Skeletal muscle tissue (tissue), 4 donors: Measurements from ENCODE around the gene CHMP4A. TPM values are rescaled to one million over a fixed set of nuclear protein-coding genes. Genes with fewer than 3 reads are reported as not detected.

Experiments used
- H3K27ac ChIP-seq: one replicate; pipeline ENCODE4 v1.7.0; 2013; ENCODE audit warnings: mild to moderate bottlenecking, low read depth, low read length, inconsistent platforms
- H3K27me3 ChIP-seq, 3 donors: one replicate each; pipeline ENCODE4 v1.7.0; 2013; ENCODE audit warnings: low read length in 3 of 3; ENCODE audit not compliant: control insufficient read depth in 3 of 3, insufficient read depth in 3 of 3
- H3K36me3 ChIP-seq, 3 donors: one replicate each; pipeline ENCODE4 v1.7.0; 2013; ENCODE audit warnings: low read length in 3 of 3; ENCODE audit not compliant: control insufficient read depth in 3 of 3, insufficient read depth in 3 of 3
- H3K4me1 ChIP-seq, 3 donors: one replicate each; pipeline ENCODE4 v1.7.0; 2013; ENCODE audit warnings: low read length in 3 of 3, mild to moderate bottlenecking in 3 of 3; ENCODE audit not compliant: control insufficient read depth in 3 of 3, insufficient read depth in 3 of 3
- H3K4me3 ChIP-seq, 3 donors: one replicate each; pipeline ENCODE4 v1.7.0; 2013; ENCODE audit warnings: low read length in 3 of 3
- H3K9ac ChIP-seq, 3 donors: one replicate each; pipeline ENCODE4 v1.7.0; 2013; ENCODE audit warnings: low read length in 3 of 3, mild to moderate bottlenecking in 3 of 3, moderate library complexity in 2 of 3, low read depth in 1 of 3
- H3K9me3 ChIP-seq, 3 donors: one replicate each; pipeline ENCODE4 v1.7.0; 2013; ENCODE audit warnings: low read length in 3 of 3; ENCODE audit not compliant: control insufficient read depth in 3 of 3
- total RNA-seq: library from RNA; depleted of rRNA; stranded (reverse); fragments of >200 nt; gene quantifications from one replicate; pipeline ENCODE4 v1.2.3, GENCODE V29; 2014
- donor health status: Osteomylitis.

CHMP4A gene
- total RNA-seq, 1 donor from 2014 or later, result 29.2 TPM

DNA sequence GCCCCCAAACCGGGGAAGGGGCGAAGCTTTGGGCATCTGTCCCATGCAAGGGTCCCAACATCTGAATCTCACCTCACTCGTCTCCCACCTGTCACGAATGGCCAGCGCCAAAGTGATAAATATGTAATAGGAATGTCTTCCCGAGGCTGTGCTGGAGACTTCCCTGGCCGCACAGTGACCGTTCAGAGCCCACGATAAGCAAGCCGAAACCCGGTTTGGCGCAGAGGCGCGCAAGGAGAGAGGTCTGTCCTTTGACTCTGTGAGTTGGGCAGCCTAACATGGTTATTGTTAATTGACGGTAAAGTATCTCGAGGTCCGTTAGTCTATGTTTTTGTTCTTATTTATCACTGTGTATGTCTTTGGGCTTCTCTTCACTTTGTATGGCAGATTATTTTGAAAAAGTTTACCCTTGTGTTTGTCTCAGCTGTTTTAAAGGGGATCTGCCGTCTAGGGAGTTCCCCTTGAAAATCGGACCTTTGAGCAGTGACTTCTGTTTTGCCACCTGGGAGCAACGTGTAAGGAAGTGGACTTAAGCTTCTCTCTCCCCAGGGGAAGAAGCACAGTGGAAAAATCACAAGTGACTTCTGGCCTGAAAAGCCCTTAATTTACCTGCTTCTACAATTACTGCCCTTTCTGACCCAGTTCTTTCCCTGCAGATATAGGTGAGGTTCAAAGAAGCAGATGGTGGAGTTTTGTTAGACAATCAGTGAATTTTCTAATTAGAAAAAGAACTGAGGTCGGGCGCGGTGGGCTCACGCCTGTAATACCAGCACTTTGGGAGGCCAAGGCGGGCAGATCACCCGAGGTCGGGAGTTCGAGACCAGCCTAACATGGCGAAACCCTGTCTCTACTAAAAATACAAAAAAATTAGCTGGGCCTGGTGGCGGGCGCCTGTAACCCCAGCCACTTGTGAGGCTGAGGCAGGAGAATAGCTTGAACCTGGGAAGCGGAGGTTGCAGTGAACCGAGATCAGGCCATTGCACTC lies 16.9 kb downstream of the CHMP4A start:
- H3K9ac ChIP-seq, result peak overlapping the region; percentile 91 to 97 (median 96)
- H3K4me3 ChIP-seq, result peak overlapping the region; percentile 92 to 97 (median 95)

DNA sequence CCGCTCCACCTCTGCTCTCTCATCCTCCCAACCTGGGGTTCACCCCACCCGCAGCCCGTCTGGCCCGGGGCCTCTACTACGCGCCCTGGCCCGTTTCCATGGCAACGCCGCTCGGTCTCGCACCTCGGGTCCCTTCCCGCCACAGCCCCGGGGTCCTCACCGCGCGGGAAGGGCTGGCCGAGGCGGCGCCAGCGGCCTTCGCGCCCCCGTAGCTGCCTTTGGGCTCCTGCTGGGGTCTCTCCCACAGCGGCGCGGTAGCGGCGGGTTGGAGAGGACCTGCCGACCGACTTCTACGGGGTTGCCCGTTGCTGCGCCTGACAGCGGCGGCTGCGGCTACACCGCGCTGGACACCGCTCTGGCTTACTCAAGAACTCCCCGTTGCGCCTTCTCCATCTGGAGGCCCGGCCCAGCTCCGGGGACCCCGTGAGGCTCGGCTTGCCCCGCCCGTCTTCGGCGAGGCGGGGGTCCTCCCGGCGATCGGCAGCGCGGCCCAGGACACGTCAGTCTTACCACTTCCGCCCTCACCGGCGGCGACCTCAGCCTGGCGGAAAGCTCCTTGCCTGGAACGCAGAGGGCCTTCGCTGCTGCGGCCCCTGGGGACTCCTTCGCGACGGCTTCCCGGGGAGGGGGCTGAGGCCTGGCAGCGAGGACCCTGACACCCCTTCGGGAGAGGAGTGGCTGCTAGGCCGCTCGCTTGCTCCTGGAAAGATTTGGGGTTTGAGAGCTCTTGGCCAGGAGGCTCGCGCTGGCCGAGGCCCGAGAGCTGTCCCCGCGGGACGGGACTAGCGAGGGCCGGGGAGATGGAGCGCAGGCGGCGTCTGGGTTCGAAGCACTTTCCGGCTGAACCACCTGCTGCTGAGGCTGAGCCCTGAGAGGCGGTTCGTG lies 17.9 kb downstream of the CHMP4A start, which contains the start of gene TM9SF1:
TSS of gene TM9SF1 (minus strand) at position 256 of the 885 bp plus-strand sequence. CDS start 422 bp downstream, outside the sequence.
- Histone ChIP-seq H3K27ac (peak within 1 kb of the TSS; percentile 99), H3K9ac (peak within 1 kb of the TSS; percentile 91 to 97 (median 96)), H3K27me3 (no peaks in the 10 kb centered on the region), H3K4me3 (peak within 1 kb of the TSS; percentile 92 to 97 (median 95)), H3K9me3 (no peaks in the 10 kb centered on the region), H3K4me1 (peaks cover 19 to 31% (median 26%) of the 10 kb centered on the region in 3 donors), H3K36me3 (peaks cover 16 to 26% (median 21%) of the 10 kb centered on the region in 3 donors)

More for the DNA sequence above, 16.9 kb downstream of the CHMP4A start:
- H3K4me1 ChIP-seq, result peaks cover 19 to 31% (median 26%) of the 10 kb centered on the region in 3 donors
- no peaks in the 10 kb centered on the region for H3K27me3 ChIP-seq
- peaks cover 18 to 23% (median 18%) of the 10 kb centered on the region in 3 donors for H3K36me3 ChIP-seq
- H3K27ac ChIP-seq, result peak overlapping the region; percentile 99
- no peaks in the 10 kb centered on the region for H3K9me3 ChIP-seq

DNA sequence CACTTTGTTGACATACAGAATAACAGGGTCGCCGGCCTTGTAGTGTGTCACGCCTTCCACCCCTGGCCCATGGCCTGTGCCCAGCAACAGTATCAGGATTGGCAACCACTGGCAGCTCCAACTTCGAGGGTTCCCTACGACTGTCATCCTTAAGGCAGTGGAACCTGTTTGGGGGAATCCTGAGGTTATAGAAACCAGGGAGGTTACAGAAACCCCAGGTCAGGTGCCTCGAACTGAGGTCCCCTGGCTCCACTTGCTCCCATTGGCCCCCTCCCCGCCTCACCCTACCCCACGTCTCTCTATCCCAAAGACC lies 18.5 kb downstream of the CHMP4A start:
- peak overlapping the region; percentile 92 to 97 (median 95) for H3K4me3 ChIP-seq
- no peaks in the 10 kb centered on the region for H3K9me3 ChIP-seq
- peak overlapping the region; percentile 91 to 97 (median 96) for H3K9ac ChIP-seq
- H3K27me3 ChIP-seq, result no peaks in the 10 kb centered on the region
- peaks cover 19 to 31% (median 26%) of the 10 kb centered on the region in 3 donors for H3K4me1 ChIP-seq
- peaks cover 16 to 29% (median 27%) of the 10 kb centered on the region in 3 donors for H3K36me3 ChIP-seq
- H3K27ac ChIP-seq, result peak overlapping the region; percentile 99

DNA sequence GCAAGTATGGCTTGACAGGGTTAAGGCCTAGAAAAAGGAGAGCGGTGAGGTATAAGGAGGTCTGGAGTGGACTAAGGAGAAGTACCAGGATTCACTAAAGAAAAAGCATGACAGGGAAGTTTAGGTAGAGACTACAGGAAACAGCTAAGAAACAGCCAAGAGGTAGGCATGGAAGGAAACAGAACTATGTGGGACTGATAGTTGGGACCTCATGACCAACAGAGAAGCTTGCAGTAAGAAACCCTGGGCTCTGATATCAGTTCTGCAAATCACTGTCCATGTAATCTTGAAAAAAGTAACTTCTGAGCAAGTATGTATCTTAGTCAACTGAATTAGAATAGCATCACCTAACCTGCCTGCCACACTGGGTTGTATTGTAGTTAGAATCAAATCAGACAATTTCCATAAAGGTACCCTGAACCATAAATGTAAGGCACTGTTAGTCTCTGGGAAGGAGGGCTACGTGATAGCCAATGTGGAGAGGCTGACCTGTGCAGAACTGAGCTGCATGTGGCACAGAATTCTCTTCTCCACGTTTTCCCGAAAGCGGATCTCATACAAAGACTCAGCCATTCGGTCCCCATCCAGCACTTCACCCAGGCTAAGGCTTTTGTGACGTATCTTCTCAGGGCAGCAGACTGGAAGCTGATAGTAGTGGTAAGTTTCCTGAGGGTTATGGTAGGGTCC lies 19.0 kb downstream of the CHMP4A start:
- Histone ChIP-seq H3K27me3 (no peaks in the 10 kb centered on the region), H3K9me3 (no peaks in the 10 kb centered on the region), H3K27ac (peak overlapping the region; percentile 99), H3K4me3 (peak overlapping the region; percentile 92 to 97 (median 95)), H3K36me3 (peaks cover 20 to 32% (median 27%) of the 10 kb centered on the region in 3 donors), H3K9ac (peak overlapping the region; percentile 91 to 97 (median 96)), H3K4me1 (peaks cover 19 to 31% (median 26%) of the 10 kb centered on the region in 3 donors)

DNA sequence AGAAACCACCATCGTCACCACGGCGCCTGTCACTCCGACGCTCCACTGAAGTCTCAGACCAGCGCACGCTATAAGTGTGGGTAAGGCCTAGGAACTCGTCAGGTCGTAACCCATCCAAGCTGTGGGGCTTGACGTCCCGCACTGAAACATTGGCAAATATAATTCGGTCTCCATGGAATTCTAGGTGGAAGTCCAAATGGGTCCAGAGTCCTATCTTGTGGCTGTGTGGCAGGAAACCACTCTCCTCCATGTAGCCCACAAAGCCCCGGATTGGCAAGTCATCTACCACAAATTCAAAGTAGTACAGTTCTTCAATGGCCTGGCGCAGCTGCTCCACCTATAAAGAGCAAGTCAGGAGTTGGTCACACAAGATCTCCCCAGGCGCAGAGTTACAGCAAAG lies 20.4 kb downstream of the CHMP4A start:
- Histone ChIP-seq H3K4me3 (no peak overlapping the region), H3K9ac (no peak overlapping the region), H3K4me1 (peaks cover 28 to 38% (median 34%) of the 10 kb centered on the region in 3 donors), H3K27ac (no peak overlapping the region), H3K36me3 (peaks cover 17 to 27% (median 27%) of the 10 kb centered on the region in 3 donors), H3K27me3 (no peaks in the 10 kb centered on the region), H3K9me3 (no peaks in the 10 kb centered on the region)

DNA sequence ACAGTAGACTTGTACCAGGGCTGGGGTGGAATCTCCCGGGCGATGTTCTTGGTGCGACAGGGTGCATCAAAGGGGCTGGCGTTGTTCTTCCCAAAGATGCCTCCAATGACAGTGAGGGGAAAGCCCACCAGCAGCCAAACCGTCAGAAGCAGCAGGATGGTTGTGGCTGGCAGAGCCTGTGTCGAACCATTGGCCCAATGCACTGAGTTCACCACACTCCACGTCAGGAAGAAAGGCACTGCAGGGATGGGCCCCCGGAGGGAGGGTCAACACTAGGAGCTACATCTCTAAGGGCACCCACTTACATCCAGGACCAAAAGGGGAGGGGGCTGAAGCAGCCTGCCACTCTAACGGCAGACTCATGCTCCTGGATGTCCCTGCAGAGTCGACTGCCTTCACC lies 22.9 kb downstream of the CHMP4A start:
- Histone ChIP-seq H3K27me3 (no peaks in the 10 kb centered on the region), H3K27ac (no peak overlapping the region), H3K9ac (no peak overlapping the region), H3K4me3 (no peak overlapping the region), H3K9me3 (no peaks in the 10 kb centered on the region), H3K4me1 (peaks cover 26 to 37% (median 33%) of the 10 kb centered on the region in 3 donors), H3K36me3 (peaks cover 34 to 46% (median 44%) of the 10 kb centered on the region in 3 donors)

DNA sequence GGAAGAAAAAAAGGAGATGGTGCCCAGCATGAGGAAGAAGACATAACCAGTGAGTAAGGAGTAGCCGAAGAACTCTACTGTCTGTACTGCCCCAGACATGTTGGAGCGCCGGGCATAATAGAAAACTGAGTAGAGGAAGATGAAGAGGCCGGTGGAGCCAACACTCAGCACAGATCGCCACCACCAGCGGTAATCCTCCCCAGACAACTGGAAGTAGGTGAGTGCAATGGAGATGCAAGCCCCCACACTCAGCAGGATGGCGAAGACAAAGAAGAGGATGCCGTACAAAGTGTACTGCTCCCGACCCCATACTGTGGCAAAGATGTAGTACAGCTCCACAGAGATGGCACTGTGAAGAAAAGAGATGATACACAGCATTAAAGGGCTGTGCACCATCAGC lies 23.8 kb downstream of the CHMP4A start:
- H3K27ac ChIP-seq, result no peak overlapping the region
- H3K36me3 ChIP-seq, result peaks cover 43 to 55% (median 53%) of the 10 kb centered on the region in 3 donors
- H3K9ac ChIP-seq, result no peak overlapping the region
- no peaks in the 10 kb centered on the region for H3K27me3 ChIP-seq
- H3K4me3 ChIP-seq, result no peak overlapping the region
- H3K9me3 ChIP-seq, result no peaks in the 10 kb centered on the region
- peaks cover 20 to 28% (median 27%) of the 10 kb centered on the region in 3 donors for H3K4me1 ChIP-seq

DNA sequence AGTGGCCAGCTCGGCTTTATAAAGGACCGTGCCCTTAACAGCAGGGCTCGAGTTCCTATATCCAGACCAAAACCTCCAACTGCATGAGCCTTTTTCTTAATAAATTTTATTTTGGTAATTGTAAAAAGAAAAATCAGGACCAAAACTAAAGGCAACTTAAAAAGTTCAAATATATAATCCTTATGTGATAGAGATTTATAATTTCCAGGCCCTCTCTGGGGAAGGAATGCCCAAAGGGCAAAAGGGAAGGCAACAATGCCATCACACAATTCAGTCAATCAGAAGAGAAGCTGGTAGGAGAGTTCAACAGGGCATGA lies 24.3 kb downstream of the CHMP4A start:
- Histone ChIP-seq H3K27ac (peak overlapping the region; percentile 83), H3K36me3 (peaks cover 47 to 60% (median 58%) of the 10 kb centered on the region in 3 donors), H3K27me3 (no peaks in the 10 kb centered on the region), H3K9me3 (no peaks in the 10 kb centered on the region), H3K4me1 (peaks cover 16 to 23% (median 23%) of the 10 kb centered on the region in 3 donors), H3K4me3 (peak overlapping the region; percentile 75 to 84 (median 83)), H3K9ac (peak overlapping the region; percentile 79 to 87 (median 86))
